HG03432 (cell line): Measurements from ENCODE around the gene ZNF613.
"Not testable (repeated sequence)": the region's sequence is repeated elsewhere in the genome, so short reads cannot be mapped to it uniquely, and the experiment has no call there.

Experiments used
- ATAC-seq: cut with Tn5 transposase; IDR thresholded peaks from one replicate; pipeline ENCODE4 v1.9.1; 2021; ENCODE audit warnings: mild to moderate bottlenecking, moderate library complexity; ENCODE audit not compliant: unreplicated experiment

ZNF613 gene

DNA sequence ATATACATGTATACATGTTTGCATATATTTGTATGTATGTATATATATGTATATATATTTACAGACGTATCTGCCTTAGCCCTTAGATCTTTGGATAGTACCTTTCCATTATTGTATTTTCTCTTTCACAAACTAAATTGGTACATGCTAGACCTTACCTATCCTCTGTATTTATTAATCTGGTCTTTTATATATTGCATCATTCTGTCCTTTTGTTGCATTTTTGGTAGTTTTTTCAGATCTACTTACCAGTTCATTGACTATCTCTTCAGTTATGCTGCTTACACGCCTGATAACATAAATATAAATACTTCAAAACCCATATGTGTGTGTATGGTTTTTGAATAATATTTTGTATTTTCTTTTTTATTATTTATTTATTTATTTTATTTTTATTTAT is 11.7 kb downstream of the ZNF613 start:
- ATAC-seq, result no peak

DNA sequence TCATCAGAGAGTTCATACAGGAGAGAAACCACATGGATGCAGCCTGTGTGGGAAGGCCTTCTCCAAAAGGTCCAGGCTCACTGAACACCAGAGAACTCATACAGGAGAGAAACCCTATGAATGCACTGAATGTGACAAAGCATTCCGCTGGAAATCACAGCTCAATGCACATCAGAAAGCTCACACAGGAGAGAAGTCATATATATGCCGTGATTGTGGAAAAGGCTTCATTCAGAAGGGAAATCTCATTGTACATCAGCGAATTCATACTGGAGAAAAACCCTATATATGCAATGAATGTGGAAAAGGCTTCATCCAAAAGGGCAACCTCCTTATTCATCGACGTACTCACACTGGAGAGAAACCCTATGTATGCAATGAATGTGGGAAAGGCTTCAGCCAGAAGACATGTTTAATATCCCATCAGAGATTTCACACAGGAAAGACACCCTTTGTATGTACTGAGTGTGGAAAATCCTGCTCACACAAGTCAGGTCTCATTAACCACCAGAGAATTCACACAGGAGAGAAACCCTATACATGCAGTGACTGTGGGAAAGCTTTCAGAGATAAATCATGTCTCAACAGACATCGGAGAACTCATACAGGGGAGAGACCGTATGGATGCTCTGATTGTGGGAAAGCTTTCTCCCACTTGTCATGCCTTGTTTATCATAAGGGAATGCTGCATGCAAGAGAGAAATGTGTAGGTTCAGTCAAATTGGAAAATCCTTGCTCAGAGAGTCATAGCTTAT is 17.7 kb downstream of the ZNF613 start:
- no peak for ATAC-seq

GRCh38 chr19:51946602-51947001 is 19.3 kb downstream of the ZNF613 start:
- ATAC-seq, result no peak

DNA sequence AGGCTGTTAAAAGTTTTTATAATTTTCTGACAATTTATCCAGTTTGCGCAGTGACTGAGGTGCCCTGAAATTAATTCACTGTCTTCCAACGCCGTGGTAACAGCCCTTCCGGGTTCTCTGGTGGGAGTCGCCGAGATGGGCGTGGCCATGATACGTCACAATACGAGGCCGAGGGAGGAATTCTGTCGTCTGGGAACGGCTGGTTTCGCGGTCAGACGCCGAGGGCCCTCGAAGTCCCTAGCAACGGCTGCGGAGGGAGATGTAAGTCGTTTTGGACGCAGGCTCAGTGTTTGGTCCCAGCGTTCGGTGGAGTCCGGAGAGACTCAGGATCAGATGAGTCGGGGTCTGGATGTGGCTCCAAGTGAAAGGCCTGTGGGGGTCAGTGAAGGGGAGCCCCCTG is 21.7 kb downstream of the ZNF613 start:
- no peak for ATAC-seq

- ATAC-seq, result not testable (repeated sequence)
Observed at GRCh38 chr19:51957846-51958245, 30.6 kb downstream of the ZNF613 start.

GRCh38 chr19:51959791-51960190 is 32.5 kb downstream of the ZNF613 start:
- no peak for ATAC-seq

- ATAC-seq, result not testable (repeated sequence)
Observed at GRCh38 chr19:51960621-51961233, 33.5 kb downstream of the ZNF613 start.

GRCh38 chr19:51965583-51965982 is 38.3 kb downstream of the ZNF613 start:
- ATAC-seq, result no peak

DNA sequence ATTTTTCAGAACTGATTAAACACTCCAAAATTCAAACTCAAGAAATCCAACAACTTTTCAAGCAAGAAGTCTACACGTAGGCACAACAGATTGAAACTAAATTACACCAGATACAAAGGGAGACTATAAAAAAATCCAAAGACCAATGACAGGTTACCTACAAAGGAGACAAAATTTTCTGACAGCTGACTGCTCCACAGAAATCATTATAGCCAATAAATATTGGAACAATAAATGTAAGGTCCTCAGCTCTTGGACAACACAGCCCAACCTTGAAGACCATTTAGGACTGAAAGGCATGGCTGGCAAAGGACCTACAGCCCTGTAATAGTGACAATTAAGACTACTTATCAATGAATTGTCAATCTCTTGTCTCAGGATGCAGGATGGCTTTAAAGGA is 43.4 kb downstream of the ZNF613 start:
- no peak for ATAC-seq

DNA sequence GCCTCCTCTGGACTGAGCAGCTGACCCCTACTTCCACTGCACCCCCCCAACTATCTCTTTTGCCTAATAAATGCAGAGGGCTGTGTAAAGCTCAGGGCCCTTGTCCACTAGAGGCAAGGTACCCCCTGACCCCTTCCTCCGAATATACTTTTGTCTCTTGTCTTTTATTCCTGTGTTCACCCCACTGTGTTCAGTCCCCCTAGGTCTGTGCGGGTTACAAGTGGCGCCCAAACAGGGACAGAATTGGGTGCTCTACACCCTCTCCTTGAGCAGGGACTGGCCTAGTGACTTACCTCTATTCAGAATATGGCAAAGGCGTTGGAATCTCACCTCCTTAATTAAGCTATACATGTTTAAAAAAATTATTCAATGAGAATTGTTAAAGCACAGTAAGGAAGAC is 44.4 kb downstream of the ZNF613 start:
- ATAC-seq, result no peak

DNA sequence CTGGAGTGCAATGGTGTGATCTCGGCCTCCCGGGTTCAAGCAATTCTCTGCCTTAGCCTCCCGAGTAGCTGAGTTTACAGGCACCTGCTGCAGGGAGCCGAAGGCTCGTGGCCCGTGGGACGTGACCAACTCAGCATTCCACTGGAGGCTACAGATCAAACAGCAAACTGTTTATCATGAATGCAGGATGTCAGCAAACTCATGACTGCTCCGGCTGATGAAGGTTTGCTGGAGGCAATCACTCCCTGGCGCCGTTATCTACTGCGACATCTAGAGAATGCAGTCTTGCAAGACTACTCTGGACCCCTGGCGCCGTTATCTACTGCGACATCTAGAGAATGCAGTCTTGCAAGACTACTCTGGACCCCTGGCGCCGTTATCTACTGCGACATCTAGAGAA is 48.5 kb downstream of the ZNF613 start:
- ATAC-seq, result not testable (repeated sequence)

DNA sequence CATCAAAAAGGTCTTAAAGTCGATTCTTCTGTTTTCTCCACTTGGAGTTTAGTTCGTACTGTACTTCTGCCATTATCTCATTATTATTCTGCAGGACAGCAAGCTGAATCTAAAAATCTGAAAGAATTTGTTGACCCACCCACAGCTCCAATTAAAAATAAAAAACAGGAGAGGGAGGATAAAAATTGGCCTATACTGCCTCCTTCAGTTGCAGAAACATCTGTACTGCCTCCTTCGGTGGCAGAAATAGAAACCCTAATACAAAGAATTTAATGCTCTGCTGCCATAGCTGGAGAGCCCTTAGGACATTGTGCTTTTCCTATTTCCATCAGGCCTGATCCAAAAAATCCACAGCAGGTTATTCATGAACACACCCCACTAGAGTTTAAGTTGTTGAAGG is 49.6 kb downstream of the ZNF613 start:
- ATAC-seq, result no peak

GRCh38 chr19:51977346-51977745 is 50.1 kb downstream of the ZNF613 start:
- ATAC-seq, result no peak

DNA sequence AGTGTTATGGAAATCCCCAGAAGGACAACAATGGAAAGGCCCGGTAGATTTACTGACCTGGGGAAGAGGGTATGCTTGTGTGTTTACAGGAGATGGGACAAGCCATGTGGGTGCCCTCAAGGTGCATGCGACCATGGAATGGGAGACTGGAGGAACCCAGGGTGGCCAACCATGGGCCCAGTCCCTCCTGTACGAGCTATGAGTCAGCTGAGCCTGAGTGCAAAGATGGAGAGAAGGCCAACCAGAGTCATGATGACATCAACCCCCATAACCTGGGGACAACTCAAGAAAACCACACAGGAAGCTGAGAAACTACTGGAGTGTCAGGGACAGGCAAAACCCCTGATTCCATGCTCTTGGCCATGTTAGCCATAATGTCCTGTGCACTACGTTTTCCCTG is 51.6 kb downstream of the ZNF613 start:
- ATAC-seq, result no peak

DNA sequence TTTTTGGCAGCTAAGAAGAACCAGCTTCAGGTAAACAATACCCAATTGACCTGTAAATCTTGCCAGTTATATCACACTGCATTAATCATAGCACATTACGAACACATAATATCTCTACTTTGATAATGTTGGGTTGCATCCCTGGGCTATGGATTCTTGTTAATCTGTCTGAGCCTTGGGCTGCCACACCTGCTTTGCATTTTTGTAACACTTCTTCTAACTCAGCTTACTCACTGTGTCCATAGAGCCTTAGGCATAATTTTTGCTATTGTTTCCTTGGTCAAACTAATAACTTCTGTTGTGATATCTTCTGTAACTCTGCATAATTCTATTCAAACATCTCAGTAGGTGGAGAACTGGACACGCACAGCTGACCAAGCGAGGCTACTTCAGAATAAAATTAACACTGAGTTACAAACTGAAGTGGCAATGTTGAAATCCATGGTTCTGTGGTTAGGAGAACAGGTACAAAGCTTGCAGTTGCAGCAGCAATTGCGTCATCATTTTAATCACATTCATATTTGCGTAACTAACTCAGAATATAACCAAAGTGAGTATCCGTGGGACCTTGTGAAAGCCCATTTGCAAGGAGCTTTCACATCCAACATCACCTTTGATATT is 53.0 kb downstream of the ZNF613 start:
- ATAC-seq, result no peak

GRCh38 chr19:51980926-51981325 is 53.7 kb downstream of the ZNF613 start:
- not testable (repeated sequence) for ATAC-seq

GRCh38 chr19:51983361-51983760 is 56.1 kb downstream of the ZNF613 start:
- no peak for ATAC-seq

- ATAC-seq, result peak; percentile 82
Observed at GRCh38 chr19:51986309-51987291, 59.3 kb downstream of the ZNF613 start, which contains the start of gene ZNF350. Gene ZNF350, minus strand, starts transcription at chr19:51986840. Its CDS starts 12,480 bp downstream, at chr19:51974360.

DNA sequence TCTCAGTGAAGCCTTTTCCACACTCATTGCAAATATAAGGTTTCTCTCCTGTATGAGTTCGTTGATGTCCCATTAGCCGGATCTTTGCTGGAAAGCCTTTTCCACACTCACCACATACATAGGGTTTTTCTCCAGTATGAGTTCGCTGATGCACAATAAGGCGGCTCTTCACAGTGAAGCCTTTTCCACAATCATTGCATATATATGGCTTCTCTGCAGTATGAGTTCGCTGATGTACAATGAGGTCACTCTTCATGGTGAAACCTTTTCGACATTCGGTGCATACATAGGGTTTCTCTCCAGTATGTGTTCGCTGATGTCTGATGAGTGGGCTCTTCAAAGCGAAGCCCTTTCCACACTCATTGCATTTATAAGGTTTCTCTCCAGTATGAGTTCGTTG is 66.2 kb downstream of the ZNF613 start:
- no peak for ATAC-seq

DNA sequence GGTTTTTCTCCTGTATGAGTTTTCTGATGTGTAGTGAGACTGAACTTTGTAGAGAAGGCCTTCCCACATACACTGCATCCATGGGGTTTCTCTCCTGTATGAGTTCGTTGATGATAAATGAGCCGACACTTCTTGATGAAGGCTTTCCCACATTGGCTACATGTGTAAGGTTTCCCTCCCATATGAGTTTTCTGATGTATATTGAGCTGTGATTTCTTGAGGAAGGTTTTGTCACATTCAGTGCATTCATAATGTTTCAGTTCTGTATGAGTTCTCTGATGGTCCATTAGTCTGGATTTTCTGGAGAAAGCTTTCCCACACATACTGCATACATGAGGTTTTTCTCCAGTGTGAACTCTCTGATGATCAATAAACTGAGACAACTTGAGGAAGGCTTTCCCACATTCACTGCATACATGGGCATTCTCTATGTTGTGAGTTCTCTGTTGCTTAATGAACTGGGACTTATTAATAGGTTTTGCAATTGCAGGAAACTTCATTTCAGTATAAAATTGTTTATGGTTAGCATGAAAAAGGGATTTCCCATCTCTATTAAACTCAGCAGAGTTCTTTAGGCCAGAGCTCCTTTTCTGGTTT is 66.9 kb downstream of the ZNF613 start:
- ATAC-seq, result no peak
